HCT116 (cell line): ENCODE measurements around the gene FOXF1. TPM values are rescaled to one million over a fixed set of nuclear protein-coding genes. Genes with fewer than 3 reads are reported as not detected.

Experiments
- ATAC-seq: fragments of 200-7000 bp; cut with Tn5 transposase; 2 replicates; pipeline ENCODE4 v1.9.1; 2020; ENCODE audit warnings: mild to moderate bottlenecking, moderate library complexity
- BruUV-seq: library from RNA; stranded (reverse); fragments of 400-500 nt; replicated peaks from 2 replicates; lab custom pipeline; 2021; lab: Mats Ljungman, UMichigan
- CTCF ChIA-PET: fragments of 300-600 bp; sonication (Branson Sonifier 250); formaldehyde crosslinking; loops from one replicate; lab custom pipeline; 2021; ENCODE audit warnings: antibody characterized with exemption; lab: Charles Lee
- POLR2A ChIA-PET: fragments of 300-600, 350-600 bp; sonication (Branson Sonifier 250); formaldehyde crosslinking; loops from one replicate; lab custom pipeline; 2021; ENCODE audit warnings: antibody characterized with exemption; lab: Charles Lee
- RAD21 ChIA-PET, 2 experiments: fragments of 300-600 bp; sonication (Branson Sonifier 250); formaldehyde crosslinking; loops; one replicate each; lab custom pipeline; 2023; ENCODE audit warnings: low total read pairs in 2 of 2; ENCODE audit not compliant: uncharacterized antibody in 2 of 2, unreplicated experiment in 2 of 2, low non-redundant PET in 1 of 2; lab: Charles Lee
- DNase-seq: peaks from one replicate; pipeline ENCODE4 v3.0.0-alpha.2; 2010; ENCODE audit warnings: low read depth, low spot score
- H2AFZ ChIP-seq: fragments of 200-600 bp; shearing (Covaris generic), sonication (generic); 2 replicates; pipeline ENCODE4 v1.6.1; 2017; ENCODE audit warnings: low read depth, mixed run types, mixed read lengths, antibody characterized with exemption, low read length; ENCODE audit not compliant: poor library complexity, severe bottlenecking
- H3K27ac ChIP-seq: 2 replicates; pipeline ENCODE4 v1.5.1; 2012; ENCODE audit warnings: low read depth, low read length
- H3K27me3 ChIP-seq: fragments of 200-600 bp; sonication (generic); 2 replicates; pipeline ENCODE4 v1.6.1; 2016; ENCODE audit warnings: mixed run types, low read length, mixed read lengths; ENCODE audit not compliant: insufficient read depth
- H3K36me3 ChIP-seq, 2 experiments: fragments of 200-500 bp in 1 of 2; fragments of 200-600 bp in 1 of 2; sonication (Bioruptor generic) in 1 of 2; sonication (generic) in 1 of 2; 2 replicates each; pipeline versions ENCODE4 v1.5.1 to v1.6.1; 2014 to 2016; ENCODE audit warnings: low read length in 2 of 2, inconsistent platforms in 1 of 2, mixed read lengths in 1 of 2, mixed run types in 1 of 2; ENCODE audit not compliant: insufficient read depth in 2 of 2, control insufficient read depth in 1 of 2
- H3K4me1 ChIP-seq, 2 experiments: fragments of 200-600 bp in 1 of 2; sonication (generic) in 1 of 2; 2 replicates each; pipeline versions ENCODE4 v1.5.1 to v1.6.1; 2012 to 2017; ENCODE audit warnings: low read length in 2 of 2, inconsistent platforms in 1 of 2, mild to moderate bottlenecking in 1 of 2, mixed read lengths in 1 of 2, mixed run types in 1 of 2, moderate library complexity in 1 of 2; ENCODE audit not compliant: insufficient read depth in 2 of 2, control insufficient read depth in 1 of 2
- H3K4me2 ChIP-seq: fragments of 200-600 bp; sonication (generic); 2 replicates; pipeline ENCODE4 v1.6.1; 2017; ENCODE audit warnings: mixed run types, low read length, mixed read lengths
- H3K4me3 ChIP-seq, 2 experiments: fragments of 200-600 bp in 1 of 2; sonication (generic) in 1 of 2; replicated peaks in 1 of 2; 2 replicates each; pipeline ENCODE4 v1.5.1; 2011 to 2016; ENCODE audit warnings: low read length in 2 of 2, control low read depth in 1 of 2, low read depth in 1 of 2, mild to moderate bottlenecking in 1 of 2, mixed read lengths in 1 of 2, mixed run types in 1 of 2
- H3K79me2 ChIP-seq: fragments of 200-600 bp; sonication (generic); 2 replicates; pipeline ENCODE4 v1.6.1; 2017; ENCODE audit warnings: mild to moderate bottlenecking, mixed run types, low read length, moderate library complexity, mixed read lengths; ENCODE audit not compliant: insufficient read depth
- H3K9ac ChIP-seq: fragments of 200-600 bp; sonication (generic); 2 replicates; pipeline ENCODE4 v1.6.1; 2016; ENCODE audit warnings: low read length, mixed read lengths
- H3K9me2 ChIP-seq: fragments of 200-600 bp; sonication (generic), shearing (Covaris generic); 2 replicates; pipeline ENCODE4 v1.6.1; 2017; ENCODE audit warnings: mixed run types, mild to moderate bottlenecking, moderate library complexity; ENCODE audit not compliant: insufficient read depth
- H3K9me3 ChIP-seq, 2 experiments: fragments of 200-500 bp in 1 of 2; fragments of 200-600 bp in 1 of 2; sonication (Bioruptor generic) in 1 of 2; sonication (generic) in 1 of 2; 2 replicates each; pipeline ENCODE4 v1.6.1; 2014 to 2017; ENCODE audit warnings: low read length in 2 of 2, mixed read lengths in 2 of 2, inconsistent platforms in 1 of 2, low read depth in 1 of 2, mild to moderate bottlenecking in 1 of 2, mixed run types in 1 of 2, moderate library complexity in 1 of 2; ENCODE audit not compliant: control insufficient read depth in 1 of 2, insufficient read depth in 1 of 2
- H4K20me1 ChIP-seq: fragments of 200-600 bp; sonication (generic), shearing (Covaris generic); 2 replicates; pipeline ENCODE4 v1.6.1; 2017; ENCODE audit warnings: mixed run types, mild to moderate bottlenecking, moderate library complexity; ENCODE audit not compliant: insufficient read depth
- CBX3 ChIP-seq: IDR thresholded peaks from 2 replicates; pipeline ENCODE4 v1.6.1; 2012; ENCODE audit warnings: low read depth
- CEBPB ChIP-seq: IDR thresholded peaks from 2 replicates; pipeline ENCODE4 v1.6.1; 2012; ENCODE audit warnings: low read depth
- EGR1 ChIP-seq: IDR thresholded peaks from 2 replicates; pipeline ENCODE4 v1.6.1; 2012; ENCODE audit warnings: low read depth
- ELF1 ChIP-seq: IDR thresholded peaks from 2 replicates; pipeline ENCODE4 v1.6.1; 2012; ENCODE audit warnings: low read depth, borderline replicate concordance
- FOSL1 ChIP-seq: IDR thresholded peaks from 2 replicates; pipeline ENCODE4 v1.6.1; 2012; ENCODE audit warnings: low read depth
- POLR2AphosphoS5 ChIP-seq: IDR thresholded peaks from 2 replicates; pipeline ENCODE4 v1.6.1; 2011; ENCODE audit warnings: mild to moderate bottlenecking, low read depth, low read length, moderate library complexity
- RAD21 ChIP-seq: IDR thresholded peaks from 2 replicates; pipeline ENCODE4 v1.6.1; 2012; ENCODE audit warnings: low read depth, mild to moderate bottlenecking
- SIN3A ChIP-seq: IDR thresholded peaks from 2 replicates; pipeline ENCODE4 v1.6.1; 2012; ENCODE audit warnings: low read depth
- YY1 ChIP-seq: IDR thresholded peaks from 2 replicates; pipeline ENCODE4 v1.6.1; 2011; ENCODE audit warnings: low read length, low read depth, moderate library complexity, mild to moderate bottlenecking; ENCODE audit not compliant: insufficient replicate concordance; ENCODE audit errors: extremely low read depth
- intact Hi-C: fragments of 100-400 bp; cut with micrococcal nuclease; formaldehyde crosslinking; loops from 2 replicates; pipeline ENCODE4 v1.10.0; 2022
- total RNA-seq: library from RNA; stranded (reverse); gene quantifications from one replicate; pipeline ENCODE4 v1.2.1, GENCODE V29; 2021; ENCODE audit not compliant: unreplicated experiment
- TF ChIP-seq, protein P1 (sequence below), 3 experiments: fragments of 200-600 bp in 1 of 3; sonication (generic) in 1 of 3; IDR thresholded peaks in 2 of 3; conservative IDR thresholded peaks in 1 of 3; 2 replicates each; pipeline ENCODE4 v1.5.1; 2012 to 2017; ENCODE audit warnings: low read depth in 2 of 3, low read length in 2 of 3, antibody characterized with exemption in 1 of 3, borderline replicate concordance in 1 of 3, control low read depth in 1 of 3, mild to moderate bottlenecking in 1 of 3, mixed read lengths in 1 of 3, mixed run types in 1 of 3, moderate library complexity in 1 of 3; ENCODE audit not compliant: insufficient read depth in 1 of 3
- TF ChIP-seq, protein P2 (sequence below): IDR thresholded peaks from 2 replicates; pipeline ENCODE4 v1.6.1; 2012
- TF ChIP-seq, protein P3 (sequence below): IDR thresholded peaks from 2 replicates; pipeline ENCODE4 v1.6.1; 2011; ENCODE audit warnings: mild to moderate bottlenecking, low read length, moderate library complexity; ENCODE audit not compliant: insufficient replicate concordance; ENCODE audit errors: extremely low read depth

The FOXF1 gene
- total RNA-seq, 1 experiment from 2014 or later: 2.4 TPM

DNA sequence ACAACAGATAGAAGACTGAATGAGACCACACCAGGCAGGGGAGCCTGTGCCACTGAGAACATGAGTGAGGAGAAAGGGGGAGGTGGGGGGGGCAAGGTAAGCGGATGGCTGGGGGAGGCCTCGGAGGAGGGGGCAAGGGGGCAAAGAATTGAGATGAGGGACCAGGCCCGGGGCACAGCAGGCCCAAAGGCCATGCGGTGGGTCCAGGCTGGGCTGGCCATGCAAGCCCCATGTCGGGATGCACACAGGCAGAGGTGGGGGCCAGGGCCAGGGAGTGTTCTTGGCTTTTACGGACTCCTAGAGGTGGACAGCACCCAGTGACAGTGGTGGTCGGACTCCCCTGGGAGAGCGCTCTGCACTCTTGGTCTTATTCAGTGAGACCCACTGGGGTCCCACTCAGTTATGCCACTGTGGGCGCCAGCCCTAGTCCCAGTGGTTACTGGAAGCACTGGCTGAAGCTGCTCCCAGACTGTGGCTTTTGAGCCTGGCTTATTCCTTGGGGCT is 49.5 kb downstream of the FOXF1 start:
- H3K9me2 ChIP-seq: no peaks in the 10 kb centered on the region
- RAD21 ChIA-PET: no interaction called here
- TF ChIP-seq RAD21: no peak
- TF ChIP-seq FOSL1: no peak
- no peak for TF ChIP-seq CBX3
- no peak for TF ChIP-seq CEBPB
- no peak for TF ChIP-seq ELF1
- H3K36me3 ChIP-seq: no peaks in the 10 kb centered on the region
- H3K4me1 ChIP-seq: peaks cover 13 to 22% of the 10 kb centered on the region in 2 experiments
- H4K20me1 ChIP-seq: no peaks in the 10 kb centered on the region
- no peak overlapping the region for H2AFZ ChIP-seq
- H3K79me2 ChIP-seq: peaks cover 1% of the 10 kb centered on the region
- CTCF ChIA-PET: no interaction called here
- no peaks in the 10 kb centered on the region for H3K9me3 ChIP-seq
- ATAC-seq (no peak), DNase-seq (no peak)
- no TSS peak for BruUV-seq
- H3K27ac ChIP-seq: no peak overlapping the region
- H3K9ac ChIP-seq: no peak overlapping the region
- peaks cover 4% of the 10 kb centered on the region; the same call in 1 of the 2 replicates for H3K27me3 ChIP-seq
- POLR2A ChIA-PET: no interaction called here
- intact Hi-C loops: loop anchor here (5.0 kb wide), 4 partner anchors 202 to 1077 kb away; no protein-coding TSS in a partner anchor
- H3K4me3 ChIP-seq: no peak overlapping the region
- H3K4me2 ChIP-seq: no peak overlapping the region

DNA sequence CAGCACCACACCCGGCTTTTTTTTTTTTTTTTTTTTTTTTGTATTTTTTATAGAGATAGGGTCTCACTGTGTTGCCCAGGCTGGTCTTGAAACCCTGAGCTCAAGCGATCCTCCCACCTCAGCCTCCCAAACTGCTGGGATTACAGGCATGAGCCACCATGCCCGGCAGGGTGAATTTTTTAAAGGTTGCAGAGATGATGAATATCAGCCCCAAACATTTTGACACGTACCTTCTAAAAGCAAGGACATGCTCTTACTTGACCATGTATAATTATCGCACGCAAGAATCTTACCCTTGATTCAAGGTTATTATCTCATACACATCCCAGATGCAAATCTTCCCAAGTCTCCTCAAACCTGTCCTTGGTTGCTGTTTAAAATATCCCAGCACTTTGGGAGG is 52.0 kb downstream of the FOXF1 start:
- no peaks in the 10 kb centered on the region for H3K79me2 ChIP-seq
- H3K4me2 ChIP-seq: no peak overlapping the region
- ATAC-seq: no peak
- no peak for DNase-seq
- no peaks in the 10 kb centered on the region for H3K9me2 ChIP-seq
- H3K4me1 ChIP-seq: peaks cover 9 to 14% of the 10 kb centered on the region in 2 experiments
- H3K9me3 ChIP-seq: no peaks in the 10 kb centered on the region
- H4K20me1 ChIP-seq: no peaks in the 10 kb centered on the region
- H2AFZ ChIP-seq: no peak overlapping the region
- no peak overlapping the region for H3K4me3 ChIP-seq
- CTCF ChIA-PET: interaction anchor here (1.0 to 4.3 kb wide), 5 partner anchors 311 to 714 kb away, joined by 3 to 89 read pairs (median 12); no protein-coding TSS in a partner anchor
- no peaks in the 10 kb centered on the region for H3K36me3 ChIP-seq
- peaks cover 4% of the 10 kb centered on the region; the same call in 1 of the 2 replicates for H3K27me3 ChIP-seq
- H3K9ac ChIP-seq: no peak overlapping the region
- BruUV-seq: no TSS peak
- no peak overlapping the region for H3K27ac ChIP-seq
- intact Hi-C loops: loop anchor here (5.0 kb wide), 4 partner anchors 200 to 1075 kb away; no protein-coding TSS in a partner anchor
- POLR2A ChIA-PET: no interaction called here
- RAD21 ChIA-PET: no interaction called here
- TF ChIP-seq, protein P1, sequence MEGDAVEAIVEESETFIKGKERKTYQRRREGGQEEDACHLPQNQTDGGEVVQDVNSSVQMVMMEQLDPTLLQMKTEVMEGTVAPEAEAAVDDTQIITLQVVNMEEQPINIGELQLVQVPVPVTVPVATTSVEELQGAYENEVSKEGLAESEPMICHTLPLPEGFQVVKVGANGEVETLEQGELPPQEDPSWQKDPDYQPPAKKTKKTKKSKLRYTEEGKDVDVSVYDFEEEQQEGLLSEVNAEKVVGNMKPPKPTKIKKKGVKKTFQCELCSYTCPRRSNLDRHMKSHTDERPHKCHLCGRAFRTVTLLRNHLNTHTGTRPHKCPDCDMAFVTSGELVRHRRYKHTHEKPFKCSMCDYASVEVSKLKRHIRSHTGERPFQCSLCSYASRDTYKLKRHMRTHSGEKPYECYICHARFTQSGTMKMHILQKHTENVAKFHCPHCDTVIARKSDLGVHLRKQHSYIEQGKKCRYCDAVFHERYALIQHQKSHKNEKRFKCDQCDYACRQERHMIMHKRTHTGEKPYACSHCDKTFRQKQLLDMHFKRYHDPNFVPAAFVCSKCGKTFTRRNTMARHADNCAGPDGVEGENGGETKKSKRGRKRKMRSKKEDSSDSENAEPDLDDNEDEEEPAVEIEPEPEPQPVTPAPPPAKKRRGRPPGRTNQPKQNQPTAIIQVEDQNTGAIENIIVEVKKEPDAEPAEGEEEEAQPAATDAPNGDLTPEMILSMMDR (IDR thresholded peaks at IDR 0.05 in 2 of 3, conservative IDR thresholded peaks at IDR 0.05 in 1 of 3; ENCODE audit: borderline replicate concordance in 1 of 3, insufficient read depth in 1 of 3, low read depth in 2 of 3, low read length in 2 of 3): no peak
- TF ChIP-seq SIN3A: no peak
- TF ChIP-seq EGR1: no peak
- TF ChIP-seq, protein P2, sequence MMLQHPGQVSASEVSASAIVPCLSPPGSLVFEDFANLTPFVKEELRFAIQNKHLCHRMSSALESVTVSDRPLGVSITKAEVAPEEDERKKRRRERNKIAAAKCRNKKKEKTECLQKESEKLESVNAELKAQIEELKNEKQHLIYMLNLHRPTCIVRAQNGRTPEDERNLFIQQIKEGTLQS: no peak
- no peak for TF ChIP-seq POLR2AphosphoS5
- TF ChIP-seq, protein P3, sequence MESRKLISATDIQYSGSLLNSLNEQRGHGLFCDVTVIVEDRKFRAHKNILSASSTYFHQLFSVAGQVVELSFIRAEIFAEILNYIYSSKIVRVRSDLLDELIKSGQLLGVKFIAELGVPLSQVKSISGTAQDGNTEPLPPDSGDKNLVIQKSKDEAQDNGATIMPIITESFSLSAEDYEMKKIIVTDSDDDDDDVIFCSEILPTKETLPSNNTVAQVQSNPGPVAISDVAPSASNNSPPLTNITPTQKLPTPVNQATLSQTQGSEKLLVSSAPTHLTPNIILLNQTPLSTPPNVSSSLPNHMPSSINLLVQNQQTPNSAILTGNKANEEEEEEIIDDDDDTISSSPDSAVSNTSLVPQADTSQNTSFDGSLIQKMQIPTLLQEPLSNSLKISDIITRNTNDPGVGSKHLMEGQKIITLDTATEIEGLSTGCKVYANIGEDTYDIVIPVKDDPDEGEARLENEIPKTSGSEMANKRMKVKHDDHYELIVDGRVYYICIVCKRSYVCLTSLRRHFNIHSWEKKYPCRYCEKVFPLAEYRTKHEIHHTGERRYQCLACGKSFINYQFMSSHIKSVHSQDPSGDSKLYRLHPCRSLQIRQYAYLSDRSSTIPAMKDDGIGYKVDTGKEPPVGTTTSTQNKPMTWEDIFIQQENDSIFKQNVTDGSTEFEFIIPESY: no peak
- TF ChIP-seq ELF1: no peak
- no peak for TF ChIP-seq YY1
